ENCODE data around the gene AXIN1. TPM values are rescaled to one million over a fixed set of nuclear protein-coding genes. Genes with fewer than 3 reads are reported as not detected.

The AXIN1 gene
- total and polyA plus RNA-seq, 2 of the 8 experiments (the other 6 are each of a cell fraction or from before 2014, with no cell fraction given), result 12.5 to 41.9 TPM

DNA sequence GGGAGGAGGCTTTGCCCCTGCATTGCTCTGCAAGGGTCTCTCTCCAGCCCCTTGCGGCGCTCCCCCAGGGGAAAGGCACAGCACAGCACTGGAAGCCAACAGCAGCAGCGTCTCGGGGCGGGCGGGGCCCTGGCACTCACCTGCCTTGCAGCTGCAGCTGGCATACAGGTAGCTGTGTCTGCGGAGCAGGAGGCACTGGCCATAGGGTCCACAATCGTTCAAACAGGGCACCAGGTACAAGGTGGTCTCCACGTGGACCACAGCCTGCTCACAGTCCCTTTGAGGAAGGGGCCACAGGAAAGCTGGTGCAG lies 22.0 kb upstream of the AXIN1 start:
- ChIA-PET POLR2A (ENCODE audit: partially characterized antibody) (interaction anchor here (1.4 to 1.5 kb wide), 2 partner anchors 9 to 10 kb away, joined by 5 to 6 read pairs; no protein-coding TSS in a partner anchor), CTCF (ENCODE audit: partially characterized antibody) (no interaction called here)
- Histone ChIP-seq H2AK5ac (ENCODE audit: low read depth, low read length) (no peak overlapping the region), H3K9ac (replicated peaks in 1 of 4; ENCODE audit: extremely low read depth in 1 of 4, low read depth in 3 of 4, low read length in 3 of 4) (no peak overlapping the region), H3K9me3 (ENCODE audit: insufficient read depth in 2 of 2, low read depth in 1 of 2, low read length in 1 of 2) (no peaks in the 10 kb centered on the region), H3K36me3 (ENCODE audit: control insufficient read depth in 2 of 4, insufficient read depth in 4 of 4, low read length in 3 of 4) (peaks cover 21 to 57% (median 29%) of the 10 kb centered on the region in 4 experiments), H3K79me2 (ENCODE audit: control insufficient read depth in 1 of 2, insufficient read depth in 2 of 2, low read length in 2 of 2) (peaks cover 0 to 10% of the 10 kb centered on the region in 2 experiments; a peak in 1 of 4 replicates), H3K4me1 (replicated peaks in 1 of 4; ENCODE audit: control insufficient read depth in 3 of 4, insufficient read depth in 4 of 4, low read length in 3 of 4) (peaks cover 2 to 17% (median 12%) of the 10 kb centered on the region in 4 experiments), H4K91ac (replicated peaks; ENCODE audit: insufficient read length, low read length) (no peak overlapping the region), H3K4me2 (ENCODE audit: insufficient read depth in 1 of 2, low read depth in 2 of 2, low read length in 2 of 2) (no peak overlapping the region), H3K18ac (ENCODE audit: extremely low read depth, low read length) (no peak overlapping the region), H3K56ac (replicated peaks; ENCODE audit: insufficient read length, low read depth, low read length) (no peak overlapping the region), H2BK5ac (ENCODE audit: low read depth, low read length) (no peak overlapping the region), H3K79me1 (ENCODE audit: low read depth, low read length) (no peaks in the 10 kb centered on the region), H4K8ac (ENCODE audit: extremely low read depth, insufficient read depth, low read length) (no peak overlapping the region), H4K5ac (ENCODE audit: insufficient read length, low read depth, low read length) (no peak overlapping the region), H2BK20ac (ENCODE audit: low read length) (no peak overlapping the region), H3K27ac (ENCODE audit: low read depth, low read length) (no peak overlapping the region), H2BK120ac (replicated peaks; ENCODE audit: low read depth, low read length) (no peak overlapping the region), H3K27me3 (replicated peaks in 1 of 4; ENCODE audit: control insufficient read depth in 3 of 4, extremely low read depth in 1 of 4, insufficient read depth in 3 of 4, low read length in 3 of 4) (no peaks in the 10 kb centered on the region), H3K23ac (ENCODE audit: insufficient read length) (no peak overlapping the region), H3K14ac (ENCODE audit: insufficient read length) (no peak overlapping the region), H2BK15ac (ENCODE audit: low read length) (no peak overlapping the region), H2AFZ (ENCODE audit: low read length) (no peak overlapping the region), H3K23me2 (ENCODE audit: low read depth, low read length) (no peaks in the 10 kb centered on the region; the same call in 1 of the 2 replicates), H2BK12ac (ENCODE audit: low read depth, low read length) (no peak overlapping the region), H3K4ac (replicated peaks; ENCODE audit: insufficient read length, low read depth, low read length) (no peak overlapping the region), H3K4me3 (ENCODE audit: extremely low read depth in 1 of 4, insufficient read depth in 2 of 4, low read depth in 3 of 4, low read length in 4 of 4) (no peak overlapping the region), H4K20me1 (replicated peaks in 1 of 2; ENCODE audit: control insufficient read depth in 1 of 2, insufficient read depth in 2 of 2, low read length in 2 of 2) (peaks cover 9 to 41% of the 10 kb centered on the region in 2 experiments)
- WGBS, 2 experiments (ENCODE audit: extremely low coverage in 1 of 2, insufficient coverage in 1 of 2, insufficient read length in 1 of 2, insufficient replicate concordance in 2 of 2, low coverage in 1 of 2, low lambda C conversion rate in 2 of 2, missing lambda C conversion rate in 1 of 2), result 87% methylated on average over 9 of the region's 9 CpGs; no CpG with 5 or more reads in 1 of the 2 experiments
- FAIRE-seq, result no peak
- no peak for DNase-seq (ENCODE audit: low read depth in 1 of 2, low spot score in 2 of 2)
- TF ChIP-seq RXRA (IDR thresholded peaks at IDR 0.05; ENCODE audit: insufficient read depth, low read depth, low read length) (no peak), EGR1 (IDR thresholded peaks at IDR 0.05; ENCODE audit: borderline replicate concordance, low read depth, low read length) (no peak), CHD1 (IDR thresholded peaks at IDR 0.05; ENCODE audit: low read depth, low read length) (no peak), MAX (IDR thresholded peaks at IDR 0.05) (no peak), SIRT6 (IDR thresholded peaks at IDR 0.05; ENCODE audit: low read length) (no peak)
